Hepatocyte (in vitro differentiated cells): Measurements from ENCODE around the gene HNRNPLL. TPM values are rescaled to one million over a fixed set of nuclear protein-coding genes. Genes with fewer than 3 reads are reported as not detected.

Experiments
- DNase-seq: peaks from one replicate; pipeline ENCODE4 v3.0.0-alpha.2; 2016; ENCODE audit warnings: low spot score
- H2AFZ ChIP-seq: fragments of 200-600 bp; sonication (generic); 2 replicates; pipeline ENCODE4 v1.6.0; 2016; ENCODE audit warnings: antibody characterized with exemption, mild to moderate bottlenecking
- H3K27ac ChIP-seq: fragments of 200-600 bp; sonication (generic); 2 replicates; pipeline ENCODE4 v1.5.1; 2016; ENCODE audit warnings: mild to moderate bottlenecking
- H3K27me3 ChIP-seq: fragments of 200-600 bp; sonication (generic); 2 replicates; pipeline ENCODE4 v1.6.1; 2016
- H3K36me3 ChIP-seq: fragments of 200-600 bp; sonication (generic); replicated peaks from 2 replicates; pipeline ENCODE4 v1.5.1; 2016; ENCODE audit warnings: low read depth; ENCODE audit not compliant: insufficient read depth
- H3K4me1 ChIP-seq: fragments of 200-600 bp; sonication (generic); 2 replicates; pipeline ENCODE4 v1.5.1; 2016; ENCODE audit warnings: mild to moderate bottlenecking, moderate library complexity; ENCODE audit not compliant: insufficient read depth
- H3K4me2 ChIP-seq: fragments of 200-600 bp; sonication (generic); 2 replicates; pipeline ENCODE4 v1.6.0; 2016
- H3K4me3 ChIP-seq: fragments of 200-600 bp; sonication (generic); 2 replicates; pipeline ENCODE4 v1.5.1; 2016; ENCODE audit warnings: mild to moderate bottlenecking
- H3K79me2 ChIP-seq: fragments of 200-600 bp; sonication (generic); 2 replicates; pipeline ENCODE4 v1.6.0; 2017; ENCODE audit warnings: mild to moderate bottlenecking
- H3K9me2 ChIP-seq: fragments of 200-600 bp; sonication (generic); replicated peaks from 2 replicates; pipeline ENCODE4 v1.6.0; 2017; ENCODE audit warnings: mild to moderate bottlenecking; ENCODE audit not compliant: insufficient read depth
- H3K9me3 ChIP-seq: fragments of 200-600 bp; sonication (generic); 2 replicates; pipeline ENCODE4 v1.5.1; 2016; ENCODE audit warnings: low read depth, mild to moderate bottlenecking
- H4K20me1 ChIP-seq: fragments of 200-600 bp; sonication (generic); 2 replicates; pipeline ENCODE4 v1.6.0; 2016; ENCODE audit warnings: mild to moderate bottlenecking; ENCODE audit not compliant: insufficient read depth, poor library complexity, severe bottlenecking
- EZH2 ChIP-seq: fragments of 200-600 bp; sonication (generic); IDR thresholded peaks from 2 replicates; pipeline ENCODE4 v1.6.1; 2016; ENCODE audit warnings: antibody characterized with exemption, mild to moderate bottlenecking, borderline replicate concordance
- EZH2phosphoT487 ChIP-seq: fragments of 200-600 bp; sonication (generic); IDR thresholded peaks from one replicate; pipeline ENCODE4 v1.6.1; 2018; ENCODE audit warnings: antibody characterized with exemption, mild to moderate bottlenecking, low read depth, moderate library complexity; ENCODE audit not compliant: unreplicated experiment, severe bottlenecking
- WGBS: methylation state at CpG from one replicate; pipeline ENCODE4 v1.1.6; 2016; ENCODE audit warnings: low lambda C conversion rate; ENCODE audit errors: missing lambda C conversion rate; 5-methylcytosine and 5-hydroxymethylcytosine counted together
- polyA plus RNA-seq: library from polyadenylated mRNA; unstranded; fragments of >200 nt; fragmentation: Nextera tagmentation; extraction: Ambion mirVana; gene quantifications from 2 replicates; pipeline ENCODE4 v1.2.1, GENCODE V29; 2016
- total RNA-seq: library from RNA; depleted of rRNA; stranded (reverse); fragments of >200 nt; gene quantifications from 2 replicates; pipeline ENCODE4 v1.2.3, GENCODE V29; 2014
- TF ChIP-seq, protein P1 (sequence below): fragments of 200-600 bp; sonication (generic); IDR thresholded peaks from 2 replicates; pipeline ENCODE4 v1.5.1; 2016; ENCODE audit warnings: antibody characterized with exemption, mild to moderate bottlenecking; ENCODE audit not compliant: poor library complexity

The HNRNPLL gene
- total and polyA plus RNA-seq, 2 experiments from 2014 or later: 37.6 to 55.7 TPM

DNA sequence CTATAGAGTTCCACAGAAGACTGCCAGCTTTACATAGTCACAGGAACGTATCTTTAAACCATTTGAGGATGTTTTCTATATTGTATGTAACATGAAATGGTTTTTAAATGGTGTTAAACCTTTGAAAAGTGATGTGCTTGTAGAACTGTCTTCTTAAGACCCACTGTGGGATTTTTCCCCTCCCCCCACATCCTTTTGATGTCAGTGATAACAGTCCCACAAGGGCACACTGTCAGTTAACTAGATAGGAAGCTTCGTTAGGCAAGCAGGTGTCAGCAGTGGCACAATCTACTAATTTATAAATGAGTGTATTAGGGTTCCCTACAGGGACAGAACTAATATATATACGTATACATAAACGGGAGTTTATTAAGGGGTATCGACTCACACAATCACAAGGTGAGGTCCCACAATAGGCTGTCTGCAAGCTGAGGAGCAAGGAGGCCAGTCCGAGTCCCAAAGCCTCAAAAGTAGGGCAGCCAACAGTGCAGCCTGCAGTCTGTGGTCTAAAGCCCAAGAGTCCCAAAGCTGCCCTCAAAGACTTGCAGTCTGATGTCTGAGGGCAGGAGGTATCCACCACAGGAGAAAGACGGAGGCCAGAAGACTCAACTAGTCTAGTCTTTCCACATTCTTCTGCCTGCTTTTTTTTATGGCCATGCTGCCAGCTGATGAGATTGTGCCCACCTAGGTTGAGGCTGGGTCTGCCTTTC is 23.8 kb upstream of the HNRNPLL start:
- no peaks in the 10 kb centered on the region for H4K20me1 ChIP-seq
- H3K27me3 ChIP-seq: no peaks in the 10 kb centered on the region
- no peak overlapping the region for H3K4me2 ChIP-seq
- no peaks in the 10 kb centered on the region for H3K4me1 ChIP-seq
- H3K9me2 ChIP-seq: no peaks in the 10 kb centered on the region
- DNase-seq: no peak
- H3K79me2 ChIP-seq: no peaks in the 10 kb centered on the region
- no peaks in the 10 kb centered on the region for H3K36me3 ChIP-seq
- TF ChIP-seq EZH2phosphoT487: no peak
- TF ChIP-seq, protein P1, sequence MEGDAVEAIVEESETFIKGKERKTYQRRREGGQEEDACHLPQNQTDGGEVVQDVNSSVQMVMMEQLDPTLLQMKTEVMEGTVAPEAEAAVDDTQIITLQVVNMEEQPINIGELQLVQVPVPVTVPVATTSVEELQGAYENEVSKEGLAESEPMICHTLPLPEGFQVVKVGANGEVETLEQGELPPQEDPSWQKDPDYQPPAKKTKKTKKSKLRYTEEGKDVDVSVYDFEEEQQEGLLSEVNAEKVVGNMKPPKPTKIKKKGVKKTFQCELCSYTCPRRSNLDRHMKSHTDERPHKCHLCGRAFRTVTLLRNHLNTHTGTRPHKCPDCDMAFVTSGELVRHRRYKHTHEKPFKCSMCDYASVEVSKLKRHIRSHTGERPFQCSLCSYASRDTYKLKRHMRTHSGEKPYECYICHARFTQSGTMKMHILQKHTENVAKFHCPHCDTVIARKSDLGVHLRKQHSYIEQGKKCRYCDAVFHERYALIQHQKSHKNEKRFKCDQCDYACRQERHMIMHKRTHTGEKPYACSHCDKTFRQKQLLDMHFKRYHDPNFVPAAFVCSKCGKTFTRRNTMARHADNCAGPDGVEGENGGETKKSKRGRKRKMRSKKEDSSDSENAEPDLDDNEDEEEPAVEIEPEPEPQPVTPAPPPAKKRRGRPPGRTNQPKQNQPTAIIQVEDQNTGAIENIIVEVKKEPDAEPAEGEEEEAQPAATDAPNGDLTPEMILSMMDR: no peak
- no peak for TF ChIP-seq EZH2
- H3K27ac ChIP-seq: no peak overlapping the region
- 77% methylated on average over 7 of the region's 7 CpGs for WGBS
- H3K9me3 ChIP-seq: no peaks in the 10 kb centered on the region
- H2AFZ ChIP-seq: no peak overlapping the region
- H3K4me3 ChIP-seq: no peak overlapping the region

DNA sequence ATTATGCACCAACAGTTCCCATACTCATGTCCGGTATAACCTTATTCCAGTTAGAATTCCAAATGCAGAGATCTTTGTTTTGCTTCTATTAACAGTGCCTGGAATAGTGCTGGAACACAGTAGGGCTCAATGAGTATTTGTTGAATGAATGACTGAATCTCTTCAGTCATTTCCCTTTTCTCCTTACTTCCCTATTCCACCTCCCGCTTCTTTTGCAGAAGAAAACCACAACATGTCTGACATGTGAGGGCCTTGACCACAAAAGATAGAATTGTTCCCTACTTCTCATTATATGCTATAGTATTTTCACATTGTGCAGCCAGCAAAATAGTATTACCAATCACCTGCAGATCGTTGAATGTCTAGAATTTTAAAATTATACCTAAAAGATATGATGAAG is 19.5 kb upstream of the HNRNPLL start:
- 93% methylated on average over 3 of the region's 3 CpGs for WGBS

DNA sequence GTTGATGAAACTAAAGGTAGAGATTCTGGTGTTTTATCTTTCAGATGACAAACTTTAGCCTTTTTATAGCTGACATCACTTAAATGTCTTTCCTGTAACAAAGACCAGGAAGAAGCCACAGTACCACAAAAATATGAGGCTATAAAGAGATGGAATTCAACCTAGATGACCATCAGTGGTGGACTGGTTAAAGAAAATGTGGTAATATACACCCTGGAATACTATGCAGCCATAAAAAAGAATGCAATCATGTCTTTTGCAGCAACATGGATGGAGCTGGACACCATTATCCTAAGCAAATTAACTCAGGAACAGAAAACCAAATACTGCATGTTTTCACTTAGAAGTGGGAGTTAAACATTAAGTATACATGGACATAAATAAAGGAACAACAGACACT is 18.3 kb upstream of the HNRNPLL start:
- Histone ChIP-seq H3K9me2 (no peaks in the 10 kb centered on the region), H3K4me3 (no peak overlapping the region), H3K27ac (no peak overlapping the region), H3K9me3 (no peaks in the 10 kb centered on the region), H4K20me1 (no peaks in the 10 kb centered on the region), H2AFZ (no peak overlapping the region), H3K79me2 (no peaks in the 10 kb centered on the region), H3K36me3 (no peaks in the 10 kb centered on the region), H3K4me2 (no peak overlapping the region), H3K27me3 (no peaks in the 10 kb centered on the region), H3K4me1 (peaks cover 9% of the 10 kb centered on the region)
- no peak for DNase-seq
- TF ChIP-seq, protein P1: no peak
- TF ChIP-seq EZH2 (no peak), EZH2phosphoT487 (no peak)

More for the DNA sequence above, 19.5 kb upstream of the HNRNPLL start:
- Histone ChIP-seq H3K36me3 (no peaks in the 10 kb centered on the region), H4K20me1 (no peaks in the 10 kb centered on the region), H3K9me3 (no peaks in the 10 kb centered on the region), H3K9me2 (no peaks in the 10 kb centered on the region), H3K4me3 (no peak overlapping the region), H3K27me3 (no peaks in the 10 kb centered on the region), H3K79me2 (no peaks in the 10 kb centered on the region), H3K27ac (no peak overlapping the region), H3K4me2 (no peak overlapping the region), H3K4me1 (peaks cover 9% of the 10 kb centered on the region), H2AFZ (no peak overlapping the region)
- DNase-seq: no peak
- TF ChIP-seq EZH2 (no peak), EZH2phosphoT487 (no peak)
- TF ChIP-seq, protein P1: no peak
